ENCODE measurements around the gene DUSP16. TPM values are rescaled to one million over a fixed set of nuclear protein-coding genes. Genes with fewer than 3 reads are reported as not detected.

The DUSP16 gene
- total RNA-seq, 1 donor from 2014 or later: 19.3 TPM

DNA sequence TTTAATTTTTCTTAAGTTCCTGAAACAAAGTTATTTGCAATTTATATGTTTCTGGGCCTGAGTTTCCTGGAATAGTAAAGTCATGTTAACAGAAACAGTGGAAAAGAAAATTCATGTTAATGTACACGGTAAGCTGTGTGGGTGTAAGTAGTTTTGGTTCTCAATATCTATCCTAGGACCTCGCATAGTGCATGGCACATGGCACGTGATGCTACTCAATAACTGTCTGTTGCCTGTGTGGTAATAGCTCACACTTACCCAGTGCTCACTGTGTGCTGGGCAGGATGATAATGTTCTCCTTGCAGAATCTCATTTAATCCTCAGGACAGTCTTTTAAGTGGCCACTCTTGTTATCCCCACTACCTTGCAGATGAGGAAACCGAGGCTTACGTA is 100.7 kb downstream of the DUSP16 start:
- DNase-seq (ENCODE audit: low read depth): no peak
- no peak overlapping the region for H3K4me3 ChIP-seq (ENCODE audit: low read depth, low read length)
- TF ChIP-seq, protein P1, sequence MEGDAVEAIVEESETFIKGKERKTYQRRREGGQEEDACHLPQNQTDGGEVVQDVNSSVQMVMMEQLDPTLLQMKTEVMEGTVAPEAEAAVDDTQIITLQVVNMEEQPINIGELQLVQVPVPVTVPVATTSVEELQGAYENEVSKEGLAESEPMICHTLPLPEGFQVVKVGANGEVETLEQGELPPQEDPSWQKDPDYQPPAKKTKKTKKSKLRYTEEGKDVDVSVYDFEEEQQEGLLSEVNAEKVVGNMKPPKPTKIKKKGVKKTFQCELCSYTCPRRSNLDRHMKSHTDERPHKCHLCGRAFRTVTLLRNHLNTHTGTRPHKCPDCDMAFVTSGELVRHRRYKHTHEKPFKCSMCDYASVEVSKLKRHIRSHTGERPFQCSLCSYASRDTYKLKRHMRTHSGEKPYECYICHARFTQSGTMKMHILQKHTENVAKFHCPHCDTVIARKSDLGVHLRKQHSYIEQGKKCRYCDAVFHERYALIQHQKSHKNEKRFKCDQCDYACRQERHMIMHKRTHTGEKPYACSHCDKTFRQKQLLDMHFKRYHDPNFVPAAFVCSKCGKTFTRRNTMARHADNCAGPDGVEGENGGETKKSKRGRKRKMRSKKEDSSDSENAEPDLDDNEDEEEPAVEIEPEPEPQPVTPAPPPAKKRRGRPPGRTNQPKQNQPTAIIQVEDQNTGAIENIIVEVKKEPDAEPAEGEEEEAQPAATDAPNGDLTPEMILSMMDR (conservative IDR thresholded peaks at IDR 0.05; ENCODE audit: low read depth, low read length): no peak

DNA sequence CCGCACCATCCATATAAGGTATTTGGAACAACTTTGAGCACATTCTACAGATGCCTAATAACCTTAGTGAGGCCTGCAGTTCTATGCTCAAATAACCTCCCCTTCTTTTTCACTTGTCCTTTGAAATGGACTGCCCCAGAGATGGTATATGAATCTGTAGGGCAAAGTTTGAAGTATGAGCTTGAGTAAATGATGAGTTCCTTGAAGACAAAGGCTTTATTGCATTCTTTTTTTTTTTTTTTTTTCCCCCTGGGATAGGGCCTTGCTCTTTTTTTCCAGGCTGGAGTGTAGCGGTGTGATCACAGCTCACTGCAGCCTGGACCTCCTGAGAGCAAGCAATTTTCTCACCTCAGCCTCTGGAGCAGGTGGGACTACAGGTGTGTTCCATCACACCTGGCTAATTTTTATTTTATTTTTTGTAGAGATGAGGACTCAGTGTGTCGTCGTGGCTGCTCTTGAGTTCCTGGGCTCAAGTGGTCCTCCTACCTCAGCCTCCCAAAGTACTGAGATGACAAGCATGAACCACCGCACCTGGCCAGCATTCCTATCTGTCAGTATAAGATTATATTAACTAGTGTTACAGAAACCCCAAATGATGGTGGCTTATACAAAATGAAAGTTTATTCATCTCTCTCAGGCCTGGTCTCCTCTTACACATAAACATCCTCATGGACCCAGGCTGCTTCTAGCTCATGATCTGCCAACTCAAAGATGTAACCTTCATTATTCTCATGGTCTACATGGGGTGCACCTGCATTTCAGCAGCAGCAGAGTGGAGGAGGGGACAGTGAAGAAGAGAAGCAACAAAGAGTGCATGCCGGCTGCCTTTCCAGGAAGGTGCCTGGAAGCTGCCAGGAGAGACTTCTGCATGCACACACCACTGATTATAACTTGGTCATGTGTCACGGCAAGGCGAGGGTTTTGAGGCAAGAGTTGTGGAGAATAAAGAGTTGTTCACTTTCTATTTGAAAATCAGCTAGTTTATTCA is 101.4 kb downstream of the DUSP16 start:
- DNase-seq (ENCODE audit: low read depth): no peak
- no peak overlapping the region for H3K4me3 ChIP-seq (ENCODE audit: low read depth, low read length)
- TF ChIP-seq, protein P1 (conservative IDR thresholded peaks at IDR 0.05; ENCODE audit: low read depth, low read length): no peak

DNA sequence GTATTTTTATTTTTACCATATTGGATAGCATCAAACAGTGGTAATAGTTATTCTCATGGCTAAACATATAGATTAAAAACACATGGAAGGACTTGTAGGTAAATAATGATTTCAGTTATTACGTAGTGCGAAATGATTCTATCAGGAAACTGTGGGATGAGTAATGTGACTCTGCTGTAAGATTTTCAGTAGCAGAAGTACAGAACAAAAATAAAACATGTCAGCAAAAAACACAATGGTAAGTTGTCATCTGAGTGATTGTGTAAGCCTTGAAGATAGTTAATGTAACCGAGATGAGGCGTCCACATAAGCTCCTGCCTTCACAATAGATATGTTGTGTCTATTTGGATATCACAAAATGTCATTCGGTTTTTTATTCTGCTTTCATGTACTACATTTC is 106.0 kb downstream of the DUSP16 start:
- no peak for DNase-seq (ENCODE audit: low read depth)
- TF ChIP-seq, protein P1 (conservative IDR thresholded peaks at IDR 0.05; ENCODE audit: low read depth, low read length): no peak
- no peak overlapping the region for H3K4me3 ChIP-seq (ENCODE audit: low read depth, low read length)

DNA sequence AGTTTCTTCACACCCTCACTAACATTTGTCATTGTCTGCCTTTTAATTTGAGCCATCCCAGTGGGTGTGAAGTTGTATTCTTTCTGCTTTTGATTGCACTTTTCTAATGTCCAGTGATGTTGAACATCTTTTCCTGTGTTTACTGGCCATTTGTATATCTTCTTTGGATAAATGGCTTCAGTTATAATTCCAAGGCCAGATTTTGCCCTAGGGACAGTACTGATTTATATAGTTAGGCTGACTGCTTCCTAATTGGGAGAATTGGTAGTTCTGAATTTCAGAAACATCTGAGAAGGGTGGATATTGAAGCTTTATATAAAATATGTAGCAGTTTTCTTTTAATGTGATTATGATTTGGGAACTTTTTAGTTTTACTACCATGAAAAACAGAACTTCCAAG is 108.3 kb downstream of the DUSP16 start:
- no peak for DNase-seq (ENCODE audit: low read depth)
- H3K4me3 ChIP-seq (ENCODE audit: low read depth, low read length): no peak overlapping the region
- TF ChIP-seq, protein P1 (conservative IDR thresholded peaks at IDR 0.05; ENCODE audit: low read depth, low read length): no peak

DNA sequence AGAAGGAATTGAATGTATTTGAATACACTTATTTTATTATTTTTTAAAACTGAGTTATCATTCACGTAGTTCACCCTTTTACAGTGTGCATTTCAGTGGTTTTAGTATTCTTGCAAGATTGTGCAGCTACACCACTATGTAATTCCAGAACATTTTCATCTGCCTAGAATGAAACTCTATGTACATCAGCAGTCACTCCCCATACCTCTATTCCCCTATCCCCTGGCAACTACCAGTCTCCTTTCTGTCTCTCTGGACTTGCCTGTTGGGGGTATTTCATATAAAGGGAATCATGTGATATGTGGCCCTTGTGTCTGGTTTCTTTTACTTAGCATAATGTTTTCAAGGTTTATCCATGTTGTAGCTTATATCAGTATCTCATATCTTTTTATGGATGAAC is 109.0 kb downstream of the DUSP16 start:
- TF ChIP-seq, protein P1 (conservative IDR thresholded peaks at IDR 0.05; ENCODE audit: low read depth, low read length): no peak
- H3K4me3 ChIP-seq (ENCODE audit: low read depth, low read length): no peak overlapping the region
- DNase-seq (ENCODE audit: low read depth): no peak

DNA sequence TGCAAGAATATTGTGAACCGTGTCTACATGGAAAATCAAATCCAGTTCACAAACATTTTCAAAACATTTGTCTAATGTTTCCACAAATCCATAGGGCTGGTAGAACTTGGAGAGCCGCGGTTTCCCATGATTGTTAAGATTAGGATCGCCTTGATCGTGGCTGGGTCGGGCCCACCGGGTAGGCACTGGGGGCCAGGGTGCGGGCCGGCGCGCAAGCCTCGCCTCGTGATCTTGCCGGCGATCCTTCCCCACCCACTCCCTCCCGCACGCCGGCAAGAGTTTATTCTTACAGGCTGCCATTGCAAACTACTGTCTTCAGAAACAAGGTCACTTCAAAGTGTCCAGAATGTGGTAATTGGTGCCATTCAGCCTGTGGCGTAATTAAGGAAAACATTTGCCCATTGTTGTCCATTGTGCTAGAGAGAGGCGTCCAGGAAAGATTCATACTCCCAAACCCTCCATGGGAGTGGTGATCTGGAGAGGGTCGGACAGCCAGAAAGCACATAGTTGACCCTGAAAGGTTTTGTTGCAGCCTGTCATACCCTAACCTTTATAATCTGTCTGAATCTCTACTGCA is 110.2 kb downstream of the DUSP16 start:
- no peak for DNase-seq (ENCODE audit: low read depth)
- TF ChIP-seq, protein P1 (conservative IDR thresholded peaks at IDR 0.05; ENCODE audit: low read depth, low read length): no peak
- H3K4me3 ChIP-seq (ENCODE audit: low read depth, low read length): no peak overlapping the region

Measured in epithelial cell of proximal tubule (primary cell).